ENCODE results near the gene RAPGEF4. TPM values are rescaled to one million over a fixed set of nuclear protein-coding genes. Genes with fewer than 3 reads are reported as not detected.

The RAPGEF4 gene
- total and polyA plus RNA-seq, 2 of the 8 experiments (the other 6 are each of a cell fraction or from before 2014, with no cell fraction given): 1.2 to 2.6 TPM

- TF ChIP-seq CHD7 (IDR thresholded peaks at IDR 0.05; ENCODE audit: insufficient replicate concordance, low read length) (no peak), SIX5 (IDR thresholded peaks at IDR 0.05; ENCODE audit: low read depth, low read length) (no peak), ZNF274 (IDR thresholded peaks at IDR 0.05; ENCODE audit: borderline replicate concordance, extremely low read depth, low read length) (no peak), YY1 (IDR thresholded peaks at IDR 0.05; ENCODE audit: low read depth, low read length) (no peak), KDM1A (IDR thresholded peaks at IDR 0.05; ENCODE audit: borderline replicate concordance, low read length) (no peak), RAD21 (IDR thresholded peaks at IDR 0.05 in 1 of 2, conservative IDR thresholded peaks at IDR 0.05 in 1 of 2; ENCODE audit: low read depth in 2 of 2, low read length in 2 of 2) (no peak), TAF7 (optimal IDR thresholded peaks at IDR 0.05; ENCODE audit: borderline replicate concordance, low read depth, low read length) (no peak), CBX8 (IDR thresholded peaks at IDR 0.05; ENCODE audit: borderline replicate concordance, low read depth, low read length) (no peak), BRCA1 (IDR thresholded peaks at IDR 0.05; ENCODE audit: low read depth, low read length) (no peak), CTBP2 (IDR thresholded peaks at IDR 0.05; ENCODE audit: borderline replicate concordance, insufficient read depth, insufficient read length, low read length) (no peak)
Measured at GRCh38 chr2:172724724-172725123, 10.9 kb upstream of the RAPGEF4 start (continued).

Measured in H1 (cell line).